Fibroblast of the conjunctiva (primary cell): ENCODE measurements around the gene F2RL2.
"Not testable (repeated sequence)": the region's sequence is repeated elsewhere in the genome, so short reads cannot be mapped to it uniquely, and the experiment has no call there.

Source experiments
- DNase-seq: peaks from one replicate; pipeline ENCODE4 v3.0.0-alpha.2; 2010; ENCODE audit warnings: low read depth

Gene F2RL2

DNA sequence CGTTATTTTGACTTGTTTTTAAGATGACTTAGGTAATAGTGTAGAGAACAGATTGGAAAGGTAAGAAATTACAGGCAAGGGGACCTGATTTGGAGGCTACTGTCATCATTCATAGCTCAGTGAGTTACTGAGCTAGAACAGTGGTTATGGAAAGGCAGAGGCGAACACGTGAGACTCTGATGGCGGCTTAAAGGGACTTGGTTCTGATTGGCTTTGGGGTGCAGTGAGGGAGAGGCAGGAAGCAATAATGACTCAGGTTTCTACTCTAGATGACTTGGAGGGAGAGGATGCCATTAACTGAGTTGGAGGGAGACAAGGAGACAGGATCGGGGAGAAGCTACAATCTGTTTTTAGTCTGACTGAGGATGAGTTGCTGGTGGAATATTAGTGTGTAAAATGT lies 3.0 kb downstream of the F2RL2 start:
- no peak for DNase-seq

DNA sequence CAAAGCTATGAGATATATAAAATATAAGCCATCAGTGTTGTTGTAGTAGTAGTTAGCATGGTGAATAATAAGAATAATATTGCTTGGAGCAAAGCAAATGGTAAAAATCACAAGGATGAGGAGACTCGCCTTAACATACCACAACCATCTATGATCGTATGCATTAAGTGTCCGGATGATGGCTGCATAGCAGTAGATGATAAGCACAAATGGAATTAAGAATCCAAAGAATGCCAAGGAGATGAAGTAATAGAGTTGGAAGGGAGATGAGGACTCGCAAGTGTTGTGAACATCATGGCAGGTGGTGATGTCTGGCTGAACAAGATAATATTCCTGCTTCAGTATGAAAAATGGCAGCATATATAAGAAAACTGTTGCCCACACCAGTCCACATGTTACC lies 5.5 kb downstream of the F2RL2 start:
- no peak for DNase-seq

DNA sequence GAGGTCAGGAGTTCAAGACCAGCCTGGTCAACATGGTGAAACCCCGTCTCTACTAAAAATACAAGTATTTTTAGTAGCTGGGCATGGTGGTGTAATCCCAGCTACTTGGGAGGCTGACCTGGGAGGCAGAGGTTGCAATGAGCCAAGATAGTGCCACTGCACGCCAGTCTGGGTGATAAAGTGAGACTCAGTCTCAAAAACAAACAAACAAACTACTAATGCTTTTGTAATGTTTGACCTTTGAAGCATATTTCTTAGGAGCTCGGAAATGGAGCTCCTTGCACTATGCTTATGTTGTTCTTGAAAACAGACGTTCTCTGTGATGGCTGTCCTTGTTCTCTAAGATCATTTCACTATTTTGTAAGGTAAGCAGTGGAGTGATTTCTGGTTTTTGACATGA lies 6.0 kb downstream of the F2RL2 start:
- no peak for DNase-seq

DNA sequence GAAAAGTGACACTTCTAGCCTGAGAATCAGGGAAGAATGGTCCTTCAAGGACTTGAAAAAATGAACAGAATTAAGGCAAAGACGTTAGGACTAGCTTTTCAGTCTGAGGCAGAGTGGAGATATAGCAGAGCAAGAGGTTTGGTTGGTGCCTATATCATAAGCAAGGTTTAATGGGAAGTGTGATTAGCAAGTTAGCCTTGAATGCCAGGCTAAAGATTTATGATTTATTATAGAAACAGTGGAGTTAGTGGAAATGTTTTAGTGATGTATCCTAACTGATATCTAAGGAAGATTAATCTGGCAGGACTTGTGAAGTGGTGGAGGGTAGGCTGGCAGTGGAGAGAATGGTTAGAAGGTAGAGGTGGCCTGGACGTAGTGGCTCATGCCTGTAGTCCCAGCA lies 7.0 kb downstream of the F2RL2 start:
- no peak for DNase-seq

DNA sequence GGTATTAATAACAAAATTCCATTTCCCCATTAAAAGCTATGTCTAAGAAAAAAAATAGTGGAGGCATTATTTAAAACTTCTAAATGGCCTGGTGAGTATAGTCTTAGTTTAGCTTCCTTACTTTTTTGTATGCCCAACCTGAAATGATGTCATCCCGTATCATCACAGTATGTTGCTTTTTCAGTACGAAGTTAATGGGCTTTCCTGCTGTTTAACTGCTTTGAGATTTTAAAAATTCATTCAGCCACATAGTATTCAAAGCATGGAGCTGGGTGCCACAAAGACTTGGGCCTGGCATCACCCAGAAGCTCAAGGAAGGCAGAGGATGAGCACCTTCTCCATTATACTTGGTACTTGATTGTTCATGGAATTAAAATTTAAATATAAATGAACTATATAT lies 7.4 kb downstream of the F2RL2 start:
- DNase-seq: no peak

DNA sequence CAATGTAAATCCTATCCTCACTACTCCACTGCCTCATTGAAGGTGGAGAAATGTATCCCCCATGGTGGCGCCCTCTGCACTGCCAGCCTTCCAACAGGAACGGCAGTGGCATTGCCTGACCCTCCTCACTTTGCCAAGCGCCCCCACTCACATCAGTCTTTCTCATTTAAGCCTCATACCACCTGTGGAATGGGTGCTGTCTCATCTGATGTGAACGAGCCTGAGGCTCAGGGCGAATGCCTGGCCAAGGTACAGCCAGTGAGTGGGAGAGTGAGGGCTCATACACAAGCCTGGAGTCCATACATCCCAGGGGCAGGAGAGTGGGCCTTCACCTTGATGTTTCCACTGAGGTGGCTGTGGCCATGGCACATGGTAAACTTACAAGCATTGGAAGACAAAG lies 10.3 kb downstream of the F2RL2 start:
- DNase-seq: no peak

DNA sequence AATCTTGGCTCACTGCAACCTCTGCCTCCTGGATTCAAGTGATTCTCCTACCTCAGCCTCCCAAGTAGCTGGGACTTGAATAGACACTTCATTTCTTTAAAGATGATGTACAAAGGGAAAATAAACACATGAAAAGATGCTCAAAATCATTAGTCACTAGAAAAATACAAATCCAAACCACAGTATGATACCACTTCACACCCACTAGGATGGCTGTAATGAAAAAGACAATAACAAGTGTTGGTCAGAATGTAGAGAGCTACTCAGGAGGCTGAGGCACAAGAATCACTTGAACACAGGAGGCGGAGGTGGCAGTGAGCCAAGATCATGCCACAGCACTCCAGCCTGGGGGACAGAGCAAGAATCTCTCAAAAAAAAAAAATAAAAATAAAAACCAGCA lies 13.0 kb downstream of the F2RL2 start:
- no peak for DNase-seq

DNA sequence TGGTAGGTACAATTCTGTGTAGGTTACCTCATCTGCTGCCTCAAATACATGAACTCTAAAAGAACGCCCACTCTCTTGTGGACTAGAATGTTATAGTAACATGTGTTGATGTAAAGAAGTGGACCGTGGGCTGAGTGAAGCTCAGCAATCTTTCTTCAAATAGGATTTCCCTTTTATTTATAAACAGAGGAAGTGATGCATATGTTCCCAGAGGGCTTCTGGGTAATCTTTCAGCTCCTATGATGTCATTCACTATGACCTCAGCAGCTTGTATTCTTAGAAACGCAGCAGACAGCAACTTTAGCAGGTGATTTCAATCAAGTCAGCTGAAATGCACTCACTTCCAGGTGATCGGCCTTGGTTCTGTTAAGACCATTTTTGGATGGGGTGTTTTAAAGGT lies 14.4 kb downstream of the F2RL2 start:
- peak; percentile 37 for DNase-seq

DNA sequence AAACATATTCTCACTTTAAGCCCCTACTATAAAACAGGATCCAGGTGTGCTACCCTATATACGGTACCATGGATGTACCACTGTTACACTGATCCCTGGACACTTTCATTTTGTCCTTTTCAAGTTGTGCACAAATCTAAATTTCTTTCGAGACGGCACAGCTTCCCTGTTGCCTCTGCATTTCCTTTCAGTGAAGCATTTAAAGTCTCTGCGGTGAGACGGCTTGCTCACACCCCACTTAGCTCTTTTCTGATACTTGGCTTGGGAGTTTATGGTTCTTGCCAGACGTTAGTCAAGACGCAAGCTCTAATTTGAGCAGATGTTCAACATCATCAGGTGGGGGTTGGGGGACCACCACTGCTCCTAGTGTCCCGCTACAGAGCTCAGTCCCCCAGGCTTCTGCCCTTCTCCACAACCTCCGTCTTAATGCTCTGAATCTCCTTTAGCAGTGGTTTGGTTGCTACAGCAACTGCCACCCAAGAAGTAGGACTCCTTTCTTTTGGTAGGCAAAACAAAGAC lies 15.8 kb downstream of the F2RL2 start:
- DNase-seq: no peak

DNA sequence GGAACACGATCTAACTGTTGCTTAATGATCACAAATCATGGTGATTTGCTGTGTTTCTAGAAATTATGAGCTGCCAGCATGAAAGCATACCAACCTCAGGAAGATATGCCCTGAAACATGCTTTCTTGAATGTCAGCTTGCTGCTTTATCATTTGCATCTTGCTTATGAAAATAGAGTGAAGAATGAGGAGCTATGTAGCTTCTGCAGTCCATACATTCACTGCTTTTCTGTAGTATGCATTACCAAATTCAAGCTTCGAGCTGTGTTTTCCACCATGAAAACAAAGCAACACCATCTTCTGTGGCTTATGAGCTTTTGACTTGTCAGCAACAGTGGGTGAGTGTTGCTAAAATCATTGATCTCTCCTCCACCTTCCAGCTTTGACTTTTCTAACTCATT lies 16.5 kb downstream of the F2RL2 start:
- no peak for DNase-seq

DNA sequence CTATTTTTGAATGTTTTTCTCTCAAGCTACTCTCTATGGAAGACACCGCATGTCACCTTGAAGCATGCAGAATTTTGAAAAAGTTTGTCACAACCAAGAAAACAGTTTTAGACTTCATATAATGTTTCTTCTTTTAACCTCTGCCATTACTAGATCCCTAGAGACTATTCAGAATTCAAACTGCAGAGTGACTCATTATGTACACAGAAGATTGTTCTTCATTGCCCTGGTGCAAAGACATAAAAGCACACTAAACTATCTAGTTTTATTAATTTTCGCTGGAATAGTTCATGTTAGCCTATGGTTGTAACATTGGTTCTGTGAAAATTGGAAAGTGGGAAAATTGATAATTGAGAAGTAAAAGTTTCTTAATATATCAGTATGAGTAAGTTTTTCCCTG lies 18.4 kb downstream of the F2RL2 start:
- peak; percentile 47 for DNase-seq

DNA sequence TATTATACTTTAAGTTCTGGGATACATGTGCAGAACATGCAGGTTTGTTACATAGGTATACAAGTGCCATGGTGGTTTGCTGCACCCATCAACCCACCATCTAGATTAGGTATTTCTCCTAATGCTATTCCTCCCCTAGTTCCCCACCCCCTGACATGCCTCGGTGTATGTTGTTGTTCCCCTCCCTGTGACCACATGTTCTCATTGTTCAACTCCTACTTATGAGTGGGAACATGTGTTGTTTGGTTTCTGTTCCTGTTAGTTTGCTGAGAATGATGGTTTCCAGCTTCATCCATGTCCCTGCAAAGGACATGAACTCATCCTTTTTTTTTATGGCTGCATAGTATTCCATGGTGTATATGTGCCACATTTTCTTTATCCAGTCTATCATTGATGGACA lies 19.2 kb downstream of the F2RL2 start:
- not testable (repeated sequence) for DNase-seq

DNA sequence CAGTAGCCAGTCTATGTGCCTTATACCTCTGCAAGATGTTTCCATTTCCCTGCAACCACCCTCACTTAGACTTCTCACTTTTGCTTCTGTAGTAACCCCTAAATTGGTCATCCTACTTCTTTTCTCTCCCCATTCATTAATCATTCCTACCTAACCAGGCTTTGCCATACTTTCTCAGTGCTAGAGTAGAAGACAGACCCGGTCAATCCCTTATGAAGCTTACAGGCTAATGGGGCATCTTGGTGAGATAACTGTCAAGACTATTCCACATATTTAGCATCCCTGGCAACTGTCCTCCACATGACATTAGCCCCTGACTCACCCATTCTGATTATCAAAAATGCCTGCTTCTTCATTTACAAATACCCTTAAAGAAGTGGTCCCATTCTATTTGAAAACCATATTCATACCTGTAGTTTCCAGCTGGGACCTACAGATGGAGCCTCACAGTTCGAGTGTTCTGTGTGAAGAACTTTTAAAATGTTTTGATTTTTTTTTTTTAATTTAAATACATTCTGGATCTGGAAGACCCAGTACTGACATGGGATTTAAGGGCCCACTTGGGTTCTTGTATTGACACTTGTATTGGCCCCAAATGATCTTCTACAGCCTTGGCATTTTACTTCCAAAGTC lies 21.0 kb downstream of the F2RL2 start:
- DNase-seq: no peak

DNA sequence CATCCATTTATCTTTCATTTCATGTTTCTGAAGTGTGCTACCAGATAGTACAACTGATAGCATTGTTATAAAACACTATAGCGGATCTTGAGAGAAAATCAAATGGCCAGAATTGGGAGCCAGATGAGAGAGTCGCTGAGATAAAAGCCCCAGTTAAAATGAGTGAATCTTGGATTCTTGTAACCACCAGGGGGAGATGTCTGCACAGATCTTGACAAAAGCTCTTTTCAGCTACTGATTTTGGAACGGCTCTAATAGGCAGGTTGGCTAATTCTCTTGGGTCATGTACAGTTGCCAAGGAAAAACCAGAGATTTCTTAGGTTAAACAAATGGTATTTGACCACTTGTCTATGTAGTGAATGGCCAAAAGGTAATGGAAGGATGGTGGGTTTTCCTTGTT lies 21.7 kb downstream of the F2RL2 start:
- peak; percentile 70 for DNase-seq

DNA sequence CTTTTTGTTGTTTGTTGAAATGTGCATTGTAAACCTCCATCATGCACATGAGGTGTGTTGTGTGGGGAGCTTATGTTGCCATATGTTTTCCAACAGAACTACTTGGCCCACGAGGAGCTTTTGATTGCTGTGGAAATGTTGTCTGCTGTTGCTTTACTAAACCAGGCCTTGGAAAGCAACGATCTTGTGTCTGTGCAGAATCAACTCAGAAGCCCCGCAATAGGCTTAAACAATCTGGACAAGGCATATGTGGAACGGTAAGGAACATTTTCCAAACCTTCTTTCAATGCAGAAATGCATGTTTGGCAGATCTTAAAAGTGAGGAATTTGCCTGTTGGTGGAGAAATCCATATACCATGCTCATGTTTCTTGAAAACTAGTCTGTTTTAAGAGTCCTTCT lies 22.5 kb downstream of the F2RL2 start:
- DNase-seq: no peak

DNA sequence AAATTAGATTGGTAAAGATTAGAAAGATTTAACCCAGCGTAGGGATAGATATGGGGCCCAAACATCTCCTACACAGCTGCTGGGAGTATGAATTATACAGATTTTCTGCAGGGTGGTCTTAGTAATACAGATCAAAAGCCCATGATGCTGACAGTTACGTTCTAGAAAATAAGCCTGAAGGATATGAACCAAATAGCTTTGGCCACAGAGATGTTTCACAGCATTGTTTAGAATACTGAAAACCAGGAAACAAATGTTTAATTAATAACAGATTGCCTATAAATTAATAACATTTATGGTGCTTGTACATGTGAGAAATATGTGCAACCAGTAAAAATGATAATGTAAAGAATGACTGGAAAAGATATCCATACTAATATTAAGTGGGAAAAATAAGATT lies 24.7 kb downstream of the F2RL2 start:
- DNase-seq: no peak

DNA sequence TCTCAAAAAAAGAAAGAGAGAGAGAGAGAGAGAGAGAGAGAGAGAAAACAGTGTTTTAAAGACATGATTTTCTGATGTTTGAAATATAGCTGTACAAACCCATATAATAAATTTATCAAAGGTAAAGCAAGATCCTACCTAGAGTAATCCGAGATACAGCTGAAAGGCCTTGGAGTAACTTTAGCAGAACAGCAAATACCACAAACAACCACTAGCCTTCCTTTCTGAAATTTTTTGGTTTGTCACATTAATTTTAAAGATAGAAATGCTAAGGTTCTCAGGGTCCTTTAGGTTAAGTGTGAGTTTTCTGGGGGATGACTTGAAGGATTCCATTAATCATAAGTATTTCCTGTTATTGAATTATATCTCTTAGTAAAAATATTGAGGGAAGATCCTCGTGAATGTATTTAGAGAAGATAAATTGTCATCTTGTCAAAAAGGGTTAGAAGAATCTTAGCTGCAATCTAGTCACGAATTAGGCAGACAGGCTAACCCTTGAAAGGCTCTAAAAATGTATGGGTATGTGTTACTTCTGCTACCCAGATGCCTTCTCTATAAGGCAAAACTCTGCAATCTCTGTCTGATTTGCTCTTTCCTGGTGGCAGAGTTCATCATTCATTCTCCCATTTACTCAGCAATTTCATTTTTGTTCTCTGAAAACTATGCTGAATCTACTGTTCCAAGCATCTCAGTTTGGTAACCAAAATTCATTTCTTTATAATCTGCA lies 27.3 kb downstream of the F2RL2 start:
- DNase-seq: no peak

DNA sequence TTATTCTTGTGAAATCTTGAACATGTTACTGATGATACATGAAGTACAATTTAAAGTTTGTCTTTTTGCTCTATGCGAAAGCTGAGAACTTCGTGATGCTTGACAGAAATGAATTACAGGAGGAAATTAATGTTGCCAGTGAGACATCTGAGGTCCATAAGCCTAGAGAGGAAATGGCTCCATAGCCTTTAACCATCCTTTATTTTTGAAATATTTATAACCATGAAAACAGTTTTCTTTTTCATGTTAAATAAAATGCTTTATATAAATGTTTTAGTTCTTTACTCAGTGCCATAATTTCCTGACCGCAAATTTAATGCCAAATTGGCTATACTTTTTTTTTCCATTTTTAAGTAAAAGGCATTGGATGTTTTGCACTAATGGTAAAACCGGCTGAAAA lies 29.1 kb downstream of the F2RL2 start:
- no peak for DNase-seq

DNA sequence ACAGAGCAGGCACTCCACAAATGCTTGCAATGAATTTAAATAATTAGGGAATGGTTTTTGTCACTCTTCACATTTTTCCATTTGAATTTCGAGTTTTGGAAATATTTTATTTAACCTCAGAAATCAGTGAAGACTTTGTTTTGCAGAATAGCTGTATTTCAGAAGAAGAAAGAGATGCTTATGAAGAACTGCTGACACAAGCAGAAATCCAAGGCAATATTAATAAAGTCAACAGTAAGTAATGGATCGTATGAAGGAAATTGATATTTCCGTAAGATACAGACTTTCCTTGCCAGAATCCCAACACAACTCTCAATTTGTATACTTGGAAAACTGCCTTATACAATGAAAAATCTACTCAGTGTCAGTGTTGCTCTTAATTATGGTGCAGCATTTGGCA lies 30.5 kb downstream of the F2RL2 start:
- no peak for DNase-seq

DNA sequence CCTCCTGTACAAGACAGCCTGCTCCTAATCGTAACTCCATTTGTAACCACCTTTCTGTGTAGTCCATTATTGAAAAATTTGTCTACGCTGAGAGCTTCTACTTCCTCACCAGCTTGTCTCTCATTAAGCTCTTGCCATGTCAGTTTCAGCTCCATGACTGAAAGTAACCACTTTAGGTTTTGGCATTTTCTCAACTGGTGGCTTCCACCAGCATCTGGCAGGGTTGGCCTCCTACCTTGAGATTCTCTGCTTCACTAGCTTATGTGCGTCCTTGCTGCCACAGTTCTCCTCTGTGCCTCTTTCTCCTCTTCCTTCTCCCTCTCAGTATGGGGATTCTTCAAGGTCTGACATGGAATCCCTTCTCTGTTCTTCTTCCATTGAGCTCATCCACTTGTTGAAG lies 31.8 kb downstream of the F2RL2 start:
- DNase-seq: no peak

DNA sequence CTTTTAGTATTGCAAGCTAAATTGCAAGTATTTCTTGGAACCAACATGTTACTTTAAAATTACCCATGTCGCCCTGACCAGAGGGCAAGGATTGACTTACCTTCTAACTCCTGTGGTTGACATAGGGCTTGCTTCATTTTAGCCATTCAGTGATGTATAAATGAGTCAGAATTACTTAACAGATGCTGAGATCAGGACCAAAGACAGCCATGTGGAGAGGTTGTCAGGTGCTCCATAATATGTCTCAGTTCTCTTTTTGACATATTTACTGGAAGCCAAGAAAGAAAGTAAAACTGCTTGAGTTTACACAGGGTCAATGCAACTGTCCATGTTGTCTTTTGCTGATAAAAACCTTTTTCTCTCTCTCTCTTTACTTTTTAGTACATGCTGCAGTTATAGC lies 33.2 kb downstream of the F2RL2 start:
- no peak for DNase-seq

DNA sequence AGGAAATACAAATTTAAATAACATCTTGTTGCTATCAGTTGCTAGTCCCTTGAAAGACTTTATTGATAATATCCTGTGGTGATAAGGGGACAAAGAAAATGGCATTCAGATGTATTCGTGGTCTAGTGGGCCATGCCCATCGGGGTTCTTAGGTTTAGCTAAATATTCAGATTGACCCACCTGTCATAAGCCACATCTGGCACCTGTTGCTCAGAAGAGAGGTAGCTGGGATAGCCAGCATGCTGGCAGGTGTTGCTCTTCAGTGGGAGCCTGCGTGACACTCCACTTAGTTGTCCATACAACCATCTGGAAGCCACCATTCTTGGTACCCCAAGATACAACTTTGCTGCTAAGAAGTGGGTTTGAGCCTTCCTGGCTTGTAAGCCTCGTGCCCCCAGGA lies 36.7 kb downstream of the F2RL2 start:
- DNase-seq: no peak

DNA sequence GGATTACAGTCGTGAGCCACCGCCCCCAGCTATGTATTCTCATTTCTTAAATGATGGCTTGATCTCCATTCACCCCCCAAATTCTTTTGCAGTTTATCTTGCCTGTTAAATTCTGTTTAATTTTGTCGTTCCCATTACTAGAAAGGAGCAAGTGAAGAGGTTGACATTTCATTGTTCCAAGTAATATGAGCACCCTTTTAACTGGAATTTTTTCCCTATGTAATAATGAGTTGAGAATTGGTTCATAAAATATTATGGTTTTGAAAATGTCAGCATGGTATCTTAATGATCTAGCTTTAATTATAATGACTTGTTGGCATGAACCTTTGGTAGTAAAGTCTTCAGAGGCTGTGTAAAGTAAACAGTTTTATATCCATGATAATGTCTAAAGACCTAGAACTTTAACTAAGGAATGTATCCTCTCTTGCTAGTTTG lies 37.4 kb downstream of the F2RL2 start:
- DNase-seq: no peak
